Colonic mucosa (tissue), 4 donors: Measurements from ENCODE around the gene PRR5L. TPM values are rescaled to one million over a fixed set of nuclear protein-coding genes. Genes with fewer than 3 reads are reported as not detected.
A peak's percentile ranks its signal among the peaks of the same experiment; 100 is the strongest.

Experiments used
- DNase-seq: peaks from one replicate; pipeline ENCODE4 v3.0.0-alpha.2; 2020
- H3K27ac ChIP-seq: fragments of 200-600 bp; one replicate; pipeline ENCODE4 v1.8.0; 2021
- H3K27me3 ChIP-seq: fragments of 200-600 bp; one replicate; pipeline ENCODE4 v1.8.0; 2021
- H3K36me3 ChIP-seq: fragments of 200-600 bp; one replicate; pipeline ENCODE4 v1.8.0; 2021
- H3K4me1 ChIP-seq: fragments of 200-600 bp; one replicate; pipeline ENCODE4 v1.8.0; 2021; ENCODE audit warnings: mild to moderate bottlenecking
- H3K4me3 ChIP-seq: fragments of 200-600 bp; one replicate; pipeline ENCODE4 v1.8.0; 2021
- H3K9ac ChIP-seq, 2 donors: one replicate each; pipeline ENCODE4 v1.7.0; 2013; ENCODE audit warnings: control low read depth in 2 of 2, low read depth in 2 of 2, low read length in 2 of 2
- H3K9me3 ChIP-seq: fragments of 200-600 bp; one replicate; pipeline ENCODE4 v1.8.0; 2021
- CTCF ChIP-seq: fragments of 200-600 bp; IDR thresholded peaks from one replicate; pipeline ENCODE4 v1.8.0; 2022; ENCODE audit warnings: antibody characterized with exemption, mild to moderate bottlenecking
- intact Hi-C: fragments of 100-400 bp; cut with DNase I; formaldehyde crosslinking; loops from one replicate; pipeline ENCODE4 v1.14.1; 2022
- total RNA-seq, 2 donors: library from RNA; stranded (reverse); fragmentation: NEBNext Ultra II Directional in 1 of 2; extraction: Animal tissue kit (Norgen Biotek cat#: 25700) in 1 of 2; gene quantifications; one replicate each; pipeline ENCODE4 v1.2.1, GENCODE V29; 2021
- donor health status: healthy.
- donor health status: DM: no; HTN: no; CAD: no.
- donor health status: DM: no; HTN: no; CAD: no.

Gene PRR5L
- total RNA-seq, 2 donors from 2014 or later = 80.9 to 169 TPM

DNA sequence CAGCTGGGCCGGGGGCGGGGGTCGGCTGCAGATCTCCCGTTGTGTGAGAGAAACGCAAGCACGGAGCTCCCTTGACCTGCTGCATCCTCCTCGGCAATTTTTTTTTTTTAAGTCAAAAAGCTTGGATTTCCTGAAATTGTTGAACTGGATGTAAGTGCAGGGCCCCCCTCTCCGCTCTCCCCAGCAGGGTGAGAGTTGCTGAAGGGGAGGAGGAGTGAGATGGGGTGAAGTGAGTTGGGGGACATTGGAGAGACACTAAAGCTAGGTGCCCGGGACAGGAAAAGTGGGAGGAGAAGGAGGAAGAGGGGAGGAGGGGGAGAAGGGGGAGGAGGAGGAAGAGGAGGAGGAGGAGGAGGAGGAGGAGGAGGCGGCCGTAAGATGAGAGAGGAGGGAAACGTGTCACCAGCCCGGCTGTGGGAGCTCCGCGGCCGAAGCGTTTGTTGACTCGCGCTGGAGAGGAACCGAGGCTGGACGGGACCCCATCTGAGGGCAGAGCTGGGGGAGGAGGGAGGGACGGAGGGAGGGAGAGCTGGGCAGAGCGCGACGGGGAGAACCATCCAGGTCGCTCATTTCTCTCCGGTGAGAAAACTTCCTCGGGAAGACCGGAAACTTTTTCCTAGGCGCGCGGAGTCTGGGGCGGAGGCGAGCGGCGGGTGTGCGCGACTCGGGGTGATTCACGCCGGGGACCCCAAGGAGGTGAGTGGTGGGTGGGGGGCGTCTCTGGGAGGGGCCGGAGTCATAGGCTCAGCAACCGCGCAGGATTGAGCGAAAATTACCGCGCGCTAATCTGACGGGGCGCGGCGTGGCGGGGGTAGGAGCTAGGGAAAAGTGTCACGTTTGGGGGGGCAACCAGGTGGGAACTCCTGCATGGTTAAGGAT, 80.2 kb downstream of the PRR5L start:
- no peaks in the 10 kb centered on the region for H3K9me3 ChIP-seq
- H3K27ac ChIP-seq = peak overlapping the region; percentile 76
- peaks cover 12% of the 10 kb centered on the region for H3K4me1 ChIP-seq
- no peaks in the 10 kb centered on the region for H3K27me3 ChIP-seq
- no peak for TF ChIP-seq CTCF
- DNase-seq = peak; percentile 82
- peak overlapping the region; percentile 86 to 99 for H3K9ac ChIP-seq
- intact Hi-C loops = loop anchor here (5.0 kb wide), 1 partner anchor 84 kb away; no protein-coding TSS in a partner anchor
- H3K36me3 ChIP-seq = no peaks in the 10 kb centered on the region
- peak overlapping the region; percentile 89 for H3K4me3 ChIP-seq

DNA sequence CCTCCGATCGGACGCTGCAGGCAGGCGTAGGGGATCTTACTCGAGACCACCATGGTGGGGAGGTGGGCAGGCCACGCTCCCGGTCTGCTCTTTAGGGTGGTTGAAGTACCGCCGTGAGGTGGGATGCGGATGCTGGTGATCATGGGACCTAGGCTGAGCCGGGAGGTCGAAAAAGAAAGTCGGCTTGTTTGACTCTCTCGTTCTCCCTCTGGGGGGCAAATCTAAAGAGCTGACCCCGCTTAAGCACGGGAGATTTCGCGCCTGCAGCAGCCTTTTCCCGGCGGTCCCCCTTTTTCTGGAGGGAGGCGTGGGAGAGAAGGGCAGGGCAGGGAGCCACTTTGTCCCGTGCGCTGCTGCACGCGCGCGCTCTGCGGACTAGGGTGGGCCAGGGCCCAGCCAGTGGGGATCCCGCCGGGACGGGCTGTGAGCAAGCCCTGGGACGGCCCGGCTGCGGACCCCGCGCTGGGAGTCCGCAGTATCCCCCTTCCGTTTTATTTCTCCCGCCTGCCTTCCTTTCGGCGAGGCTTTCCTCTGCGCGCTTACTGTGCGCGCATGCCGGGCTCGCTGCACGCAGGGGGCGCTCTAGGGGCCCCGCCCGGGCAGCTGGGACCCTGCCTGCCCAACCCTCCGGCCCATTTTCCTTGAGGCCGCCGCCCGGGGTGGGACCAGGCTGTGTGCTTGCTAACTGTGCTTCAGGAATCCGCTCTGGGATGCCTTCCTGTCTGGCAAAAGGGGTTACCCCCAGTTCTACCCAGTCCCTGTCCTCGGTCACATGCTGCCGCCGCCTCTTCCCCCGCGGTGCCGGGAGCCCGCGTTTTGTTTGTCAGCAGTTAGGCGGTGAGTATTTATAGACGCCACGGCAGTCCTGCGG, 81.0 kb downstream of the PRR5L start:
- H3K4me1 ChIP-seq = peaks cover 7% of the 10 kb centered on the region
- DNase-seq = peak; percentile 81

DNA sequence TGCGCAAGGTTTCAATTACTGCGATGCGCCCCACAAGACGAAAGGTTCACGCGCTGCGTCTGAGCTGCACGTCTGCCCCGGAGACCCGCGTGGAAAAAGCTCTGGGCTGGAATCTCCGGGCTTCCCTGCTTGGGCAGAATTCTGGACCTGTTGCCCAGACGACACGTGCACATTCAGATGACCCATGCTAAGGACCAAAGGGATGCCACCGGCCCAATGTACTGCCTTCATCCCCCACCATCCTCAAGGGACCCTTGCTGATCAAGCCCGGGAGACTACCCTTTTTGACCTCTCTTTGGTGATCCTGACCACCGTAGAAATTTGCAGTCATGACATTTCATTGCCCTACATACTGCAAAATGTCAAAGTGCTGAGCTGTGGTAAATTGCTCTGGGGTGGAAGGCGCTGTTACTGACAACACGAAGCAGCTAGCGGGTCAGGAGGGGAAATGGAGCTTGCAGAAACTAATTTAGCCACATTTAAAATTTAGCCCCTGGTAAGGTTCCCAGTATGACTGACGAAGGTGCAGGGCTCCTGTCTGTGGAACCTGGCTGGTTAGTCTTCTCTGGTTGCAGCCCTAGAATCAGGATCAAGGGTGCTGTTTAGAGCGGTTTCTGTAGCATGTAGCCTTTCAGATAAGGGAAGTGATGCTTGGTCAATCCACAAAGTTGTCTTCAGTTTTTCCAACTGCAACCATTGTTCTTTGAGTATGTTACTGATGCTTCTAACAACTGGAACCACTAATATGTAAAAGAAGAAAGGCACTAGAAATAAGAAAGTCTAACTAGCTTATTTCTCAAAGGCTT, 81.9 kb downstream of the PRR5L start:
- peak overlapping the region; percentile 86 to 99 for H3K9ac ChIP-seq
- peaks cover 4% of the 10 kb centered on the region for H3K36me3 ChIP-seq
- peak overlapping the region; percentile 89 for H3K4me3 ChIP-seq
- no peaks in the 10 kb centered on the region for H3K9me3 ChIP-seq
- no peaks in the 10 kb centered on the region for H3K27me3 ChIP-seq
- intact Hi-C loops = loop anchor here (5.0 kb wide), 1 partner anchor 86 kb away; no protein-coding TSS in a partner anchor
- TF ChIP-seq CTCF = no peak
- H3K27ac ChIP-seq = peak overlapping the region; percentile 76
- no peaks in the 10 kb centered on the region for H3K4me1 ChIP-seq
- no peak for DNase-seq

More for the DNA sequence above, 81.0 kb downstream of the PRR5L start:
- peak; percentile 41 for TF ChIP-seq CTCF
- intact Hi-C loops = loop anchor here (5.0 kb wide), 1 partner anchor 85 kb away; no protein-coding TSS in a partner anchor
- H3K27ac ChIP-seq = peak overlapping the region; percentile 76
- no peaks in the 10 kb centered on the region for H3K27me3 ChIP-seq
- no peaks in the 10 kb centered on the region for H3K9me3 ChIP-seq
- H3K9ac ChIP-seq = peak overlapping the region; percentile 86 to 99
- H3K36me3 ChIP-seq = peaks cover under 1% of the 10 kb centered on the region
- H3K4me3 ChIP-seq = peak overlapping the region; percentile 89

- no peak for TF ChIP-seq CTCF
- H3K9ac ChIP-seq = no peak overlapping the region
- H3K9me3 ChIP-seq = no peaks in the 10 kb centered on the region
- peak overlapping the region; percentile 17 for H3K4me3 ChIP-seq
- no peak for DNase-seq
- H3K27ac ChIP-seq = no peak overlapping the region
- no peaks in the 10 kb centered on the region for H3K27me3 ChIP-seq
- peaks cover 4% of the 10 kb centered on the region for H3K36me3 ChIP-seq
- no peaks in the 10 kb centered on the region for H3K4me1 ChIP-seq
- intact Hi-C loops = loop anchor here (5.0 kb wide), 1 partner anchor 87 kb away; no protein-coding TSS in a partner anchor
Observed at GRCh38 chr11:36379653-36380052, 83.6 kb downstream of the PRR5L start.
